Right cardiac atrium (tissue), 5 donors: Measurements from ENCODE around the gene ENSA. TPM values are rescaled to one million over a fixed set of nuclear protein-coding genes. Genes with fewer than 3 reads are reported as not detected.
"Not testable (repeated sequence)": the region's sequence is repeated elsewhere in the genome, so short reads cannot be mapped to it uniquely, and the experiment has no call there.

Experiments used
- ATAC-seq, 2 donors: fragments of 200-7000 bp; cut with Tn5 transposase; one replicate each; pipeline versions ENCODE4 v1.8.0 to v1.9.1; 2020; ENCODE audit warnings: moderate library complexity in 2 of 2, mild to moderate bottlenecking in 1 of 2
- DNase-seq, 3 donors: peaks; one replicate each; pipeline ENCODE4 v3.0.0-alpha.2; 2020
- H3K27ac ChIP-seq: one replicate; pipeline ENCODE4 v1.5.1; 2013; ENCODE audit warnings: mild to moderate bottlenecking, low read length, control low read depth, moderate library complexity
- H3K27me3 ChIP-seq: one replicate; pipeline ENCODE4 v1.6.1; 2013; ENCODE audit not compliant: control insufficient read depth, insufficient read depth
- H3K4me1 ChIP-seq: one replicate; pipeline ENCODE4 v1.6.1; 2013; ENCODE audit warnings: low read length; ENCODE audit not compliant: control insufficient read depth, insufficient read depth
- H3K4me3 ChIP-seq: one replicate; pipeline ENCODE4 v1.5.1; 2013; ENCODE audit warnings: low read length, control low read depth
- H3K9me3 ChIP-seq: one replicate; pipeline ENCODE4 v1.6.1; 2013; ENCODE audit warnings: low read length; ENCODE audit not compliant: control insufficient read depth
- WGBS: extraction: QIAGEN DNeasy Blood & Tissue Kit; methylation state at CpG from one replicate; pipeline ENCODE4 v1.1.7; 2013; 5-methylcytosine and 5-hydroxymethylcytosine counted together
- intact Hi-C, 4 donors: fragments of 100-400 bp; cut with DNase I; formaldehyde crosslinking; loops; one replicate each; pipeline versions ENCODE4 v1.11.0 to v1.14.0; 2022 to 2023
- polyA plus RNA-seq: library from polyadenylated mRNA; stranded (reverse); fragments of 200-250 nt; gene quantifications from one replicate; pipeline ENCODE4 v1.2.3, GENCODE V29; 2013
- total RNA-seq, 4 donors: library from RNA; stranded (reverse); fragmentation: NEBNext Ultra II Directional; extraction: Animal tissue kit (Norgen Biotek cat#: 25700); gene quantifications; one replicate each; pipeline ENCODE4 v1.2.1, GENCODE V29; 2021
- donor health status: healthy with polysubstance abuse.
- donor health status: DM: no; HTN: yes; CAD: no.
- donor health status: DM: no; HTN: no; CAD: no.
- donor health status: DM: no; HTN: yes; CAD: no; lungs with severe emphysema.
- donor health status: DM: yes; HTN: yes; CAD: no.

Gene ENSA
- total and polyA plus RNA-seq, 5 donors: 81.6 to 122 (median 115) TPM

DNA sequence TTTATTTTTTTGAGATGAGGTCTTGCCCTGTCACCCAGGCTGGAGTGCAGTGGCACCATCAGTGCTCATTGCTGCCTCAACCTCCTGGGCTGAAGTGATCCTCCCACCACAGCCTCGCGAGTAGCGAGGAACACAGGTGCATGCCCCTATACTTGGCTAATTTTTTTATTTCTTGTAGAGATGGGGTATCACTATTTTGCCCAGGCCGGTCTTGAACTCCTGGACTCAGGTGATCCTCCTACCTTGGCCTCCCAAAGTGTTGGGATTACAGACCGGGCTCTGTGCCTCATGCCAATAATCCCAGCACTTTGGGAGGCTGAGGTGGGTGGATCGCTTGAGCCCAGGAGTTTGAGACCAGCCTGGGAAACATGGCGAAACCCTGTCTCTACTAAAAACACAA lies 48.0 kb downstream of the ENSA start:
- intact Hi-C loops, DNase-seq, H3K9me3 ChIP-seq, H3K4me3 ChIP-seq, ATAC-seq, H3K4me1 ChIP-seq, H3K27me3 ChIP-seq, H3K27ac ChIP-seq: not testable (repeated sequence)
- WGBS: 96% methylated on average over 7 of the region's 7 CpGs

DNA sequence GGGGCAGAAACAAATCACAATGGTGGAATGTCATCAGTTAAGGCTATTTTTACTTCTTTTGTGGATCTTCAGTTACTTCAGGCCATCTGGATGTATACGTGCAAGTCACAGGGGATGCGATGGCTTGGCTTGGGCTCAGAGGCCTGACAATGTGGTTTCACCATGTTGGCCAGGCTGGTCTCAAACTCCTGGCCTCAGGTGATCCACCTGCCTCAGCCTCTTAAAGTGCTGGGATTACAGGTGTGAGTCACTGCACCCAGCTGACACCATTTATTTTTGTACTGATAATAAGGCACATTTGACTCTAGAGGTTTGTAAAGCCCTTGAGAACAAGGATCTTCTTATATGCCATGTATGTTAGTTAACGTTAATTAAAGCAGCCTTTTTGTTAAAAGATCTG lies 48.4 kb downstream of the ENSA start:
- H3K4me3 ChIP-seq, intact Hi-C loops: not testable (repeated sequence)
- WGBS: 90% methylated on average over 3 of the region's 3 CpGs

DNA sequence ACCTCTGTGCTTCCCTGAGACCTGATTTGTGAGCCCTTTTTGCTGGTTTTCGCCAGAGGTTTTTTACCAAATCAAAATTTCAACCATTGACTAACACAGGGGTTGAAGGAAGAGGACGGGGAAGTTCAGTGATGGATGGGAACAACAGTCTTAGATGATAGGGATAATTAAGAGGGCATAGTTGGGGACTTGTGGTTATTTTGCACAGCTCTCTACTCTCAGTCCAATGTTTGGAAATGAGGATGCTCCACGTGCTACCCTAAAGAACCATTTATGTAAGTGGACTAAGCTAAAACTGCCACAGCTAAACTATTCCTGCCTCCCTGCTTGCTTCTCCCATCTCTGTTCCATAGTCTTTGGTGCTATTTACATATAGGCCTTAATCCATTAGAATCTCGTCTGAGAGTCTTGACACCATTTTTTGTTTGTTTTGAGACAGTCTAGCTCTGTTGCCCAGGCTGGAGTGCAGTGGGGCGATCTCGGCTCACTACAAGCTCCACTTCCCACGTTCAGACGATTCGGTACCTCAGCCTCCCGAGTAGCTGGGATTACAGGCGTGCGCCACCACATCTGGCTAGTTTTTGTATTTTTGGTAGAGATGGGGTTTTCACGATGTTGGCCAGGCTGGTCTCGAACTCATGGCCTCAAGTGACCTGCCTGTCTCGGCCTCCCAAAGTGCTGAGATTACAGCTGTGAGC lies 49.3 kb downstream of the ENSA start:
- H3K9me3 ChIP-seq: no peaks in the 10 kb centered on the region
- H3K27me3 ChIP-seq: no peaks in the 10 kb centered on the region
- intact Hi-C loops: loop anchor here in 2 of 4 donors (5.0 kb wide), 1 partner anchor 42 kb away; no protein-coding TSS in a partner anchor
- ATAC-seq (no peak), DNase-seq (no peak)
- peak overlapping the region; percentile 53 for H3K4me3 ChIP-seq
- WGBS: 71% methylated on average over 15 of the region's 15 CpGs
- H3K27ac ChIP-seq: peak overlapping the region; percentile 91
- H3K4me1 ChIP-seq: no peaks in the 10 kb centered on the region

More for the DNA sequence above, 48.4 kb downstream of the ENSA start:
- not testable (repeated sequence) for H3K4me1 ChIP-seq, H3K27ac ChIP-seq, ATAC-seq, H3K9me3 ChIP-seq, DNase-seq, H3K27me3 ChIP-seq

DNA sequence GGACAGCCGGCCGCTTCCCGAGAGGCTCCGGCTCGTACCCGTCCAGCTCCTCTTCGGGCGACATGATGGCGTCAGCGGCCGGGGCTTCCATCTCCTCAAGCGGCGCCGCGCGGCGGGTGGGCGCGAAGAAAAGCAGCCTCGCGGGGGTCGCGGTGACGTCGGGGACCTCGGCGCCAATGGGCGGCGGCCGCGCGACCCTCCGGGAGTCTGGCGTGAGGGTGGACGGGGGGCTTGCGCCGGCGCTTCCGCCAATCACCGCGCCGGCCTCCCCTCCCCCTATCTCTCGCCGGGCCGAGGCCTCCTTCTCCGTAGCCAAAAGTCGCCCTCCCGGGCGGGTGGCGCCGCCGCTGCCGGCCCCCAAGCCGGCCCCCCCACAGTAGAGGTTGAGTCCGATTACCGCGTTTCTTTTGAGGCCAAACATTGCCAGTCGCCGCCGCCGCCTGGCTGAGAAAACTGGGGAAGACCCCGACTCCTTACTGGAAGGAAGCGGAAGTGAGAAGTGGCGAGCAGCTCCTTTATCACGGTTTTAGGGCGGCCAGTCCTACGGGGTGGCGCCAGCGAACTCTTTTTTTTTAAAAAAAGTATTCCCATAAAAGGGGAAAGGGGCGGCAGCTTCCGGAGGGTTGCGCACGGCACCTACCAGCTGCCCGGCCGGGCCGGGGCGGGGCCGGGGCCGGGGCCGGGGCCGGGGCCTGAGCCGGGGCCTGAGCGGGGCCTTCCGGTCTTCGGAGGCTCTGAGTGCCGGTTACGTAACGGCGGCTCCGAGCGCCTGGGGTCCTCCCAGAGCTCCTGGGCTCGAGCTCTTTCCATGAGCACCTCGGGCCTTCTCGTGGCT lies 50.1 kb downstream of the ENSA start, which contains the start of gene MCL1:
MCL1 (minus strand) TSS at position 501 of the 835 bp plus-strand sequence; CDS start at position 421, 80 bp downstream.
- H3K4me3 ChIP-seq: peak within 1 kb of the TSS; percentile 99
- peak; percentile 89 to 97 for ATAC-seq
- intact Hi-C loops: loop anchor here in 2 of 4 donors (5.0 kb wide), 1 partner anchor 43 kb away; no protein-coding TSS in a partner anchor
- peaks cover 3% of the 10 kb centered on the region for H3K4me1 ChIP-seq
- H3K9me3 ChIP-seq: no peaks in the 10 kb centered on the region
- under 1% methylated on average over 92 of the region's 94 CpGs for WGBS
- no peaks in the 10 kb centered on the region for H3K27me3 ChIP-seq
- peak within 1 kb of the TSS; percentile 100 for H3K27ac ChIP-seq
- peak; percentile 94 to 98 (median 97) for DNase-seq

DNA sequence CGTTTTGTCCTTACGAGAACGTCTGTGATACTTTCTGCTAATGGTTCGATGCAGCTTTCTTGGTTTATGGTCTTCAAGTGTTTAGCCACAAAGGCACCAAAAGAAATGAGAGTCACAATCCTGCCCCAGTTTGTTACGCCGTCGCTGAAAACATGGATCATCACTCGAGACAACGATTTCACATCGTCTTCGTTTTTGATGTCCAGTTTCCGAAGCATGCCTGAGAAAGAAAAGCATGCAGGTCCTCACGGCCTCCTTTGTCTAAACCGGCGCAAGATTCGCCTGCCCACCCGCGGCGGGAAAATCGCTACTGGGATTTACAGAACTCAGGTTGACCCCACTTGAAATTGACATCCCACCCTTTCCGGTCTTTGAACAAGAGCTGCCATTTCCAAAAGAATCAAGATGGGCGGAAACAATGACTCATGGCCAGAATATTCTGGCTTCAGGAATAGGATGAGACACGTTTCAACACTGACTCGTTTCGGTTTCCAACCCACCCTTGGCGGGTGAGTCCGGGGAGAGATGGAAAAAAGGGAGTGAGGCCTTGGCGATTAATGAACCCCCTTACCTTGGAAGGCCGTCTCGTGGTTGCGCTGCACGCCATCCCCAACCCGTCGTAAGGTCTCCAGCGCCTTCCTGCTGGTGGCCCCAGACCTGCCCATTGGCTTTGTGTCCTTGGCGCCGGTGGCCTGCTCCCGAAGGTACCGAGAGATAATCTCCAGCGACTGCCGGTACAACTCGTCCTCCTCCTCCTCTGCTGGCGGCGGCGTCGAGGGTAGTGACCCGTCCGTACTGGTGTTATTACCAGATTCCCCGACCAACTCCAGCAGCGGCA lies 50.9 kb downstream of the ENSA start:
- ATAC-seq (peak; percentile 38 to 76), DNase-seq (peak; percentile 67 to 80 (median 77))
- intact Hi-C loops: loop anchor here in 2 of 4 donors (5.0 kb wide), 1 partner anchor 44 kb away; no protein-coding TSS in a partner anchor
- H3K4me3 ChIP-seq: peak overlapping the region; percentile 99
- WGBS: under 1% methylated on average over 50 of the region's 50 CpGs
- H3K27ac ChIP-seq: peak overlapping the region; percentile 100
- peaks cover 3% of the 10 kb centered on the region for H3K4me1 ChIP-seq
- H3K27me3 ChIP-seq: no peaks in the 10 kb centered on the region
- no peaks in the 10 kb centered on the region for H3K9me3 ChIP-seq

DNA sequence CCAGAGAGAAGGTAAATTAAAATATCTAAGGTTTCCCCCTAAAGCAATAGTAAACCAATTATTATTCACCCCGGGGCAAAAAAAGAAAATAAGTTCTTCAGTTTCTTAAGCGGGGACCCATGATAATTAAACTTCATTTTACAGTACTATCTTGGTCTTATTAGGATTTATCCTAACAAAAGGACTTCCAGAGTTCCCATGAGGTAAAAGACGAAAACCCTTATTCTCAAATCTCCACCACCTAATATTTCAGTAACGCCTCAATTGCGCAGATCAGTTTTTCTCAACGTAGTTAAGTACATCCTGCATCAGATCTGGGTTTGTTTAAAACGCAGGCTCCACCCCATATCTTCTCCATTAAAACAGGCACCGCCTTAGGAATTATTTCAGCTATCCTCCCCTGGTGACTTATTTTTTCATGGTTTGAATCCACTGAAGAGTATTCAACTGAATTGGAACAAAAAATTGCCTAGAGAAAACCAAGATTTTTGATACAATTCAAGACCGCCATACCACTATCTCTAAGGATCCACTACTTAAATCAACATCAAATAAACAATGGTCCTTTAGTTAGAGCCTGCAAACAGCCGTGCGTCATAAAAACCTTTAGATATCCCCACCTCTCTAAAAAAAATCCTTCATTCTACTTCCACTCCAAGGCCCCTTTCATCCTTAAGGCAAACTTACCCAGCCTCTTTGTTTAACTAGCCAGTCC lies 51.7 kb downstream of the ENSA start:
- Histone ChIP-seq H3K27ac (peak overlapping the region; percentile 100), H3K4me3 (peak overlapping the region; percentile 99), H3K4me1 (peaks cover 7% of the 10 kb centered on the region), H3K9me3 (no peaks in the 10 kb centered on the region), H3K27me3 (no peaks in the 10 kb centered on the region)
- WGBS: 2% methylated on average over 11 of the region's 11 CpGs
- intact Hi-C loops: loop anchor here in 2 of 4 donors (5.0 kb wide), 1 partner anchor 45 kb away; no protein-coding TSS in a partner anchor
- DNase-seq: no peak
- ATAC-seq: no peak

DNA sequence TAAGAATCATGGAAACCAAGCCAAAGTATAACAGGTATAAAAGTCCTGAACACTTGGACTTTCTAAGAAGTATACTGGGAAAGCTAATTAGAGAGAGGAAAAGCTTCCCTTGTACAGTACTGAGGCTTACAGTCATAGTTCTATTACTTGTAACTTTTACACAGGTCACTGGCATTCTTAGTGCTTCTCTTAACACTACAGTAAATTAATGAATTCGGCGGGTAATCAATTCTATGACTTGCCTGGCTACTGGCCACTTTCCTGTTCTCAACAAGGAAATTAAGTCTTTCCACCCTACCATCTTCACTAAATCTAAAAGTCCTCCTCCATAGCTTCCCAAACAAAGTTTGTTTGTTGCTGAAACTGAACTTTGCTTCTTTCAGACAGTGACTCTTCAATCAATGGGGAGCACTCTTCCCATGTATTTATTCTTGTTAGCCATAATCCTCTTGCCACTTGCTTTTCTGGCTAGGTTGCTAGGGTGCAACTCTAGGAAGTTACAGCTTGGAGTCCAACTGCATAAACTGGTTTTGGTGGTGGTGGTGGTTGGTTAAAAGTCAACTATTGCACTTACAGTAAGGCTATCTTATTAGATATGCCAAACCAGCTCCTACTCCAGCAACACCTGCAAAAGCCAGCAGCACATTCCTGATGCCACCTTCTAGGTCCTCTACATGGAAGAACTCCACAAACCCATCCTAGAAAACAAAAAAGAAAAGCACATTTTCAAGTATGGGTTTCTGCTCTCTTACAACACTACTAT lies 52.4 kb downstream of the ENSA start:
- ATAC-seq (no peak), DNase-seq (no peak)
- no peaks in the 10 kb centered on the region for H3K27me3 ChIP-seq
- 7% methylated on average over 2 of the region's 2 CpGs for WGBS
- intact Hi-C loops: loop anchor here in 2 of 4 donors (5.0 kb wide), 1 partner anchor 45 kb away; no protein-coding TSS in a partner anchor
- peaks cover 7% of the 10 kb centered on the region for H3K4me1 ChIP-seq
- H3K4me3 ChIP-seq: peak overlapping the region; percentile 99
- peak overlapping the region; percentile 77 for H3K27ac ChIP-seq
- no peaks in the 10 kb centered on the region for H3K9me3 ChIP-seq

DNA sequence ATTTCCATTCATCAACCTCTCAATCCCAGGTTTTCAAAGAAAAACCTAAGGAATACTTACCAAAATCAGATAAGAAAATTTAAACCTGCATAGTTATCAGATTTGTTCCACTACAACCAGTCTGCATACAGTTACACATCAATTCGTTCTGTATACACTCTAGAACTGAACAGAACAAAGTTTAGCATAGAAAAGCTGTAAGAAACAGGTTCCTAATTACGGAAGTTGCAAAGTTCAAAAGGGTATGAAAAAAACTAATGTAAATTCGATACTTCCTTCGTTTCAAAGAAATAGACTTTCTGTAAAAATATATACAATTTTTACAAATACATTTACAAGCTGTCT lies 53.1 kb downstream of the ENSA start:
- 4% methylated on average over 4 of the region's 4 CpGs for WGBS
- ATAC-seq (no peak), DNase-seq (no peak)
- Histone ChIP-seq H3K9me3 (no peaks in the 10 kb centered on the region), H3K27me3 (no peaks in the 10 kb centered on the region), H3K4me3 (peak overlapping the region; percentile 99), H3K4me1 (peaks cover 7% of the 10 kb centered on the region), H3K27ac (no peak overlapping the region)
- intact Hi-C loops: loop anchor here in 2 of 4 donors (5.0 kb wide), 1 partner anchor 46 kb away; no protein-coding TSS in a partner anchor

DNA sequence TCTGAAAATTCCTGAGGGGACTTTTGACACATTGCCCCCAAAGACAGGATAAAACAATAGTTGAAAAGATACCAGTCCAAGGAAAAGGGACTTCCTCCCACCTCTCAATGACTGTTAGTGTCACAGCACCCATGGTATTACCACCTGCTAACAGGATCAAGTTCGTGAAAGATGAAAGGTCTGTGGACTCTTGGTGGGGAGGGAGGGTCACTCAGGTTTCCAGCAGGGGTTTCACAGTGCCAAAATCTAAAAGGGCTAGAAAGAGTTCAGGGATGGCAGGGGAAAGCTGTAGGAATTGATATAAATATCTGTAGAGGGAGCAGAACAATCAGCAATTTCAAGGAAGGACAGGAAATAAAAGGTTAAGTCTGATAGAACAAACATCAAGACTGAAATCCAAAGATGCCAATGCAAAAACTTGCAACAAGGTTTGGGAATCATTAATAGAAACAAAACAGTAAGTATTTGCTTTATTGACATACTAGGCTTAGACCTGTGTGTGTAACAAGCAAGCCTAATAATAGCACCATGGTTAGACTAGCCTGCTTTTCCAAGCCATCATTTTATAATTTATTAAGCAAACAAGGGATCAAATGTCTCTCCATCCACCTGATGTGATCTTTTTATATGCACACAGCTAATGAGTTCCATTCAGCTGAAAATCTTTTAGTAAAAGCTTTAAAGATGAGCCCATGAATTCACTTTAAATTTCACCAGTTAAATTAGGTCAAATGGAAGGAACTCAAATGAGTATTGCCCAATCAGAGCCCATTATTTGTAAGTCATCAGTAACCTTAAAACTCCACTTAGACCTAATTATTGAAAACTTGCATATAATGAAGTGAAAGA lies 53.7 kb downstream of the ENSA start:
- WGBS: 3% methylated on average over 1 of the region's 1 CpG
- Histone ChIP-seq H3K9me3 (no peaks in the 10 kb centered on the region), H3K4me1 (peaks cover 11% of the 10 kb centered on the region), H3K27ac (peak overlapping the region; percentile 96), H3K4me3 (peak overlapping the region; percentile 99), H3K27me3 (no peaks in the 10 kb centered on the region)
- no peak for ATAC-seq
- no peak for DNase-seq
- intact Hi-C loops: loop anchor here in 2 of 4 donors (5.0 kb wide), 1 partner anchor 47 kb away; no protein-coding TSS in a partner anchor
